ENCODE measurements around the gene RNF217.

The RNF217 gene

GRCh38 chr6:125002406-125002741 is 40.1 kb downstream of the RNF217 start:
- no peak for TF ChIP-seq CTCF (IDR thresholded peaks at IDR 0.05; ENCODE audit: low read depth, low read length)
- no peak for DNase-seq (ENCODE audit: low read depth in 2 of 2)
- H3K4me3 ChIP-seq (replicated peaks in 1 of 2; ENCODE audit: low read depth in 2 of 2, low read length in 2 of 2) = peak overlapping the region; percentile 35 to 46

GRCh38 chr6:125003070-125003469 is 40.8 kb downstream of the RNF217 start:
- no peak for DNase-seq (ENCODE audit: low read depth in 2 of 2)
- H3K4me3 ChIP-seq (replicated peaks in 1 of 2; ENCODE audit: low read depth in 2 of 2, low read length in 2 of 2) = no peak overlapping the region
- TF ChIP-seq CTCF (IDR thresholded peaks at IDR 0.05; ENCODE audit: low read depth, low read length) = no peak

- no peak overlapping the region for H3K4me3 ChIP-seq (replicated peaks in 1 of 2; ENCODE audit: low read depth in 2 of 2, low read length in 2 of 2)
- no peak for DNase-seq (ENCODE audit: low read depth in 2 of 2)
- no peak for TF ChIP-seq CTCF (IDR thresholded peaks at IDR 0.05; ENCODE audit: low read depth, low read length)
These were observed 42.0 kb downstream of the RNF217 start for GRCh38 chr6:125004198-125004597.

- H3K4me3 ChIP-seq (replicated peaks in 1 of 2; ENCODE audit: low read depth in 2 of 2, low read length in 2 of 2) = no peak overlapping the region
- no peak for DNase-seq (ENCODE audit: low read depth in 2 of 2)
- no peak for TF ChIP-seq CTCF (IDR thresholded peaks at IDR 0.05; ENCODE audit: low read depth, low read length)
These were observed 42.8 kb downstream of the RNF217 start for GRCh38 chr6:125004797-125005595.

- peak in 1 of 2 donors; percentile 53 for DNase-seq (ENCODE audit: low read depth in 2 of 2)
- no peak overlapping the region for H3K4me3 ChIP-seq (replicated peaks in 1 of 2; ENCODE audit: low read depth in 2 of 2, low read length in 2 of 2)
- TF ChIP-seq CTCF (IDR thresholded peaks at IDR 0.05; ENCODE audit: low read depth, low read length) = no peak
These were observed 46.0 kb downstream of the RNF217 start for GRCh38 chr6:125008261-125008703.

- no peak for DNase-seq (ENCODE audit: low read depth in 2 of 2)
- TF ChIP-seq CTCF (IDR thresholded peaks at IDR 0.05; ENCODE audit: low read depth, low read length) = no peak
These were observed 46.7 kb downstream of the RNF217 start for GRCh38 chr6:125008957-125009356.

GRCh38 chr6:125009578-125009977 is 47.3 kb downstream of the RNF217 start:
- no peak for TF ChIP-seq CTCF (IDR thresholded peaks at IDR 0.05; ENCODE audit: low read depth, low read length)
- peak; percentile 58 to 60 for DNase-seq (ENCODE audit: low read depth in 2 of 2)
- H3K4me3 ChIP-seq (replicated peaks in 1 of 2; ENCODE audit: low read depth in 2 of 2, low read length in 2 of 2) = no peak overlapping the region

More at GRCh38 chr6:125008957-125009356, 46.7 kb downstream of the RNF217 start:
- no peak overlapping the region for H3K4me3 ChIP-seq (replicated peaks in 1 of 2; ENCODE audit: low read depth in 2 of 2, low read length in 2 of 2)

All from cardiac fibroblast (primary cell).